Stomach (tissue), 4 donors: ENCODE measurements around the gene GOLM1.

Experiments
- POLR2A ChIP-seq, 4 donors: fragments of 450-650 bp; IDR thresholded peaks; one replicate each; pipeline ENCODE4 v1.6.1; 2016; ENCODE audit warnings: antibody characterized with exemption in 4 of 4, control low read depth in 2 of 4, mild to moderate bottlenecking in 1 of 4, moderate library complexity in 1 of 4
- POLR2AphosphoS5 ChIP-seq, 3 donors: sonication (generic); formaldehyde crosslinking; IDR thresholded peaks; one replicate each; pipeline ENCODE4 v1.6.1; 2016; ENCODE audit warnings: antibody characterized with exemption in 3 of 3
- TF ChIP-seq, protein P1 (sequence below), 7 experiments: fragments of 450-650 bp in 4 of 7; fragments of 200-600 bp in 3 of 7; sonication (generic) in 3 of 7; IDR thresholded peaks; one replicate each; pipeline ENCODE4 v1.5.1; 2016 to 2019; ENCODE audit warnings: antibody characterized with exemption in 7 of 7, control low read depth in 2 of 7, mild to moderate bottlenecking in 1 of 7

DNA sequence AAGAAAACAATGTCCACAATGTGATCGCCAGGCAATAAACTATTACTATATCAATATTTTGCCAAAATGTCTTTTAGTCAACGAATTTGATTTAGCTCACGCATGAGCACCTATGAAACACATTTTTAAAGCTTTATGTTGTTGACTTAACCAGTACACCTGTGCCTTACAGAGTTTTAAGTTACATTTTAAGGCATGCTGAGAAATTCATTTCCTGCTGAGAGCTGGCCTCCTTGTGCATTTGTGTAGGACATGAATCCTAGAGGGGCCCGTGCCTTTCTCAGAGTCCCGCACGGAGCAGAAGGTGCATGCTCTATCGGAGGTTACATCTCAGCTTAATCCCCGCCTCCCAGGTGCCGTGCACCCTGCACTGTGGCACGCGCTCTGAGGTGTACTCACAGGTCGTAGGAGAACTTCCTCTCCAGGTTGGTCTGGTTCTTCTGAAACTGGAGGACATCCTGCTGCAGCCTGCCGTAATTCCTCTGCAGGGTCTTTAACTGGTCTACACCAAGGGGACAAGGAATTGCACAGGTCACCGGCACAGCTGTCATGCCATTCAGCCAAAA is 53.2 kb downstream of the GOLM1 start:
- TF ChIP-seq, protein P1, sequence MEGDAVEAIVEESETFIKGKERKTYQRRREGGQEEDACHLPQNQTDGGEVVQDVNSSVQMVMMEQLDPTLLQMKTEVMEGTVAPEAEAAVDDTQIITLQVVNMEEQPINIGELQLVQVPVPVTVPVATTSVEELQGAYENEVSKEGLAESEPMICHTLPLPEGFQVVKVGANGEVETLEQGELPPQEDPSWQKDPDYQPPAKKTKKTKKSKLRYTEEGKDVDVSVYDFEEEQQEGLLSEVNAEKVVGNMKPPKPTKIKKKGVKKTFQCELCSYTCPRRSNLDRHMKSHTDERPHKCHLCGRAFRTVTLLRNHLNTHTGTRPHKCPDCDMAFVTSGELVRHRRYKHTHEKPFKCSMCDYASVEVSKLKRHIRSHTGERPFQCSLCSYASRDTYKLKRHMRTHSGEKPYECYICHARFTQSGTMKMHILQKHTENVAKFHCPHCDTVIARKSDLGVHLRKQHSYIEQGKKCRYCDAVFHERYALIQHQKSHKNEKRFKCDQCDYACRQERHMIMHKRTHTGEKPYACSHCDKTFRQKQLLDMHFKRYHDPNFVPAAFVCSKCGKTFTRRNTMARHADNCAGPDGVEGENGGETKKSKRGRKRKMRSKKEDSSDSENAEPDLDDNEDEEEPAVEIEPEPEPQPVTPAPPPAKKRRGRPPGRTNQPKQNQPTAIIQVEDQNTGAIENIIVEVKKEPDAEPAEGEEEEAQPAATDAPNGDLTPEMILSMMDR (IDR thresholded peaks at IDR 0.05), result no peak
- TF ChIP-seq POLR2A (IDR thresholded peaks at IDR 0.05) (no peak), POLR2AphosphoS5 (IDR thresholded peaks at IDR 0.05) (no peak)
